Measurements from ENCODE around the gene FAM162A.
"Not testable (repeated sequence)": the region's sequence is repeated elsewhere in the genome, so short reads cannot be mapped to it uniquely, and the experiment has no call there.

The FAM162A gene, protein sequence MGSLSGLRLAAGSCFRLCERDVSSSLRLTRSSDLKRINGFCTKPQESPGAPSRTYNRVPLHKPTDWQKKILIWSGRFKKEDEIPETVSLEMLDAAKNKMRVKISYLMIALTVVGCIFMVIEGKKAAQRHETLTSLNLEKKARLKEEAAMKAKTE

DNA sequence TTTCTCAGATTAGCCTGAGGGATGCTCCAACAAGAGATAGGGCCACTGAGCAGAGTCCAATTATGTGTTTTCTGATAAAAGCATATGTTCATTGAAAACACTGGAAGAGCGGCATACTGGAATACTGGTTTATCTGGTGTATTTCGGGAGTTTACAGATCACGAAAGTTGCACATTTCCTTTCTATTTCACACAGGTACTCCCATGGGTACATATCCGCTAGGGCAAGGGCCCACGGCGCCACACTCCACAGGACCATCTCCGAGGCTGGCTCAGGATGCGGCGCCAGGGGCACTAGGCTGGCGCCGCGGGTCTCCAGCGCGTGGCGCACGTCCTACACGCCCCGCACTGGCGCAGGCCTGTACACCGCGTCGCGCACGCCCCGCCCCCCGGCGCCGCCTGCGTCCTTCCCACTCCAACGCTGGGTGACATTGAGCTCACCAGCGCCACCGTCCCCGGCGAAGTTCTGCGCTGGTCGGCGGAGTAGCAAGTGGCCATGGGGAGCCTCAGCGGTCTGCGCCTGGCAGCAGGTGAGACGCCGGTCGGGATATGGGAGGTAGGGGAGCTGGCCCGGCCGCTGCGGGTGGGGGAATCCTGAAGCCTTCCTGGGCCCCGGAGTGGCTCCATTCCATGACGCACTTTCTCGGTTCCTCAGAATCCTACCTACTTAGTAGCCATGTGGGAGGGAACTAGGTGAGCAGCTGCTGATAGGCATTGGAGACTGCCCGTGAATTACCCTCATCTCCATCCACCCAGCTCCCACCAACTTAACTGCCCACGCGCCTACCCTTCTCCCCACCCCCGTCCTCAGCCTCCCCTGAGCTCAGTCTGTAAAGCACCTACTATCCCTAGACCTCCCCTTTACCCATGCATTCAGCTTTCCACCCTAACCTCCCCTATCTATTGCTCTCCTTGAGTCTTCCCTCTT is at the start of gene FAM162A:
Gene FAM162A (plus strand): TSS at position 412 of the 927 bp plus-strand sequence. CDS start 84 bp downstream, at position 496.
- peak; percentile 96 for DNase-seq

DNA sequence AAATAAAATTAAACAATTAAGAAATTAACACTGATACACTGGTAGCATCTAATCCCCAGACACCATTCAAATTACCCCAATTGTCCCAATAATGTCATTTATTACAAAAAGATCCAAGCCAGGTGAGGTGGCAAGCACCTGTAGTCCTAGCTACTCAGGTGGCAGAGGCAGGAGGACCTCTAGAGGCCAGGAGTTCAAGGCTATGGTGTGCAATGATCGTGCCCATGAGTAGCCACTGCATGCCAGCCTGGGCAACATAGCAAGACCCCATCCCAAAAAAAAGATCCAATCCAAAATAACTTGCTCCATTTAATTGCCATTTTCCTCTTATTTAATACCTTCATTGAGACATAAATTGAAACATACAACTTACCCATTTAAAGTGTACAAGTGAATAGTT is 41.2 kb upstream of the FAM162A start:
- DNase-seq = no peak

DNA sequence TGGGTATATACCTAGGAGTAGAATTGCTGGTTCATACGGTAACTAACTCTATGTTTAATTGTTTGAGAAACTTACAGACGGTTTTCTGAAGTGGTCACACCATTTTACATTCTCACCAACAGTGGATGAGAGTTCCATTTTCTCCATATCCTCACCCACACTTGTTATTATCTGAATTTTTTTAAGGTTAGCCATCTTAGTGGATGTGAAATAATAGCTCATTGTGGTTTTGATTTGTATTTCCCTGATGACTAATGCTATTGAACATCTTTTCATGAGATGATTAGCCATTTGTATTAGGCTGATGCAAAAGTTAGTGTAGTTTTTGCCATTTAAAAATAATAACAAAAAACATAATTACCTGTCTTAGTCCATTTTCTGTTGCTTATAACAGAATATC is 40.3 kb upstream of the FAM162A start:
- no peak for DNase-seq

DNA sequence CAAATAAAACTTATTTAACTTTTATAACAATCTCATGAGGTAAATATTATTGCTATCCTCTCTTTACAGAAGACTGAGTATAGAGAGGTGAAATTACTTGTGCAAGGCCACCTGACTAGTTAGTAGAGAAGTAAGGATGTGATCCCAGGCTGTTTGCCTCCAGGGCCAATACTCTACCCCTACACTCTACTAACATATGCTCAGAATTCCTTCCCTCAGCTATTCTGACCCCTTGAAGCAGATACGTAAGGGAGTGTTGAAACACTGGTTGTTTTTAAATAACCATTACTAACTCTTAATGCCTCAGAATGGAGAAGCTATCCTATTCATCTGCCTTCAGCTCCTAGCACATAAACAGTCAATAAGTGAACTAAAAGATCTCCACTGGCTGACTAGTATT is 34.8 kb upstream of the FAM162A start:
- no peak for DNase-seq

DNA sequence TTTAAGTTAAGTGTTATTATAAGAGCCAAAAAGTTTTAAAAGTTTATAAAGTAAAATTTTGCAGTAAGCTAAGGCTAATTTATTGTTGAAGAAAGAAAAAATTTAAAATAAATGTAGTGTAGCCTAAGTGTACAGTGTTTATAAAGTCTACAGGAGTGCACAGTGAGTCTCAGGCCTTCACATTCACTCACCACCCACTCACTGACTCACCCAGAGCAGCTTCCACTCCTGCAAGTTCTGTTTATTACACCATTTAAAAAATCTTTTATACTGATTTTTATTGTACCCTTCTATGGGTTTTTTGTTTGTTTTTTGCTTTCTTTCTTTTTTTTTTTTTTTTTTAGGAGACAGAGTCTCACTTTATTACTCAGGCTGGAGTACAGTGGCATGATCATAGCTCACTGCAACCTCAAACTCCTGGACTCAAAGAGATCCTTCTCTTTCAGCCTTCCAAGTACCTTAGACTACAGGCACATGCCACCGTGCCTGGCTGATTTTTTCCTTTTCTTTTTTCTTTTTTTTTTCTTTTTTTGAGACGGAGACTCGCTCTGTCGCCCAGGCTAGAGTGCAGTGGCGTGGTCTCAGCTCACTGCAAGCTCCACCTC is 33.1 kb upstream of the FAM162A start:
- no peak for DNase-seq

DNA sequence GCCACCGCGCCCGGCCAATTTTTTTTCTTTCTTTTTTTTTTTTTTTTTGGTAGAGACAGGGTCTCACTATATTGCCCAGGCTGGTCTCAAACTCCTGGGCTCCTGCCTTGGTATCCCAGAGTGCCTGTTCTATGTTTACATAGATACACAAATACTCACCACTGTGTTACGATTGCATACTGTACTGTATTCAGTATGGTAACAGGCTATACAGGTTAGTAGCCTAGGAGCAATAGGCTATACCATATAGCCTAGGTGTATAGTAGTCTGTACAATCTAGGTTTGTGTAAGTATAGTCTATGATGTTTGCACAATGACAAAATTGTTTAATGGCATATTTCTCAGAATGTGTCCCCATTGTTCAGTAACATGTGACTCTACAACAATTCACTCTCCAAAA is 32.4 kb upstream of the FAM162A start:
- no peak for DNase-seq

DNA sequence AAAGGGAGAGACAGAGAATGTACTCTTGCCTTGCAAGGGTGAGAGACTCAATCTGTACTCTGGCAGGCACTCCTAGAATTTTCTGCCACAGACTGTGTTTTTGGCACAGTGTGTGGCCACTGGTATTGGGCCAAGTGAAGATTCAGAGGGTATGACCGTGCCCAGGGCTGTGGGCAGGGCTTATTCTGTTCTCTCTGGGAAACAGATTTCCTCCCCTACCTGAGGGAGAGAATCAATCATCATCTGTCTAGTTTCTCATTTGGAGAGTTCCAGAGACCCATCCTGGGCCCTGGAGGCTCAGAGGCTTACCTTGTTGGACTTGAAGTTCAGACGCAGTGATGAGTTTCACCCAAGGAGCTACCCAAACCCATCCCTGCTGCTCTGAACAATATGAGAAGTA is 30.8 kb upstream of the FAM162A start:
- DNase-seq = no peak

DNA sequence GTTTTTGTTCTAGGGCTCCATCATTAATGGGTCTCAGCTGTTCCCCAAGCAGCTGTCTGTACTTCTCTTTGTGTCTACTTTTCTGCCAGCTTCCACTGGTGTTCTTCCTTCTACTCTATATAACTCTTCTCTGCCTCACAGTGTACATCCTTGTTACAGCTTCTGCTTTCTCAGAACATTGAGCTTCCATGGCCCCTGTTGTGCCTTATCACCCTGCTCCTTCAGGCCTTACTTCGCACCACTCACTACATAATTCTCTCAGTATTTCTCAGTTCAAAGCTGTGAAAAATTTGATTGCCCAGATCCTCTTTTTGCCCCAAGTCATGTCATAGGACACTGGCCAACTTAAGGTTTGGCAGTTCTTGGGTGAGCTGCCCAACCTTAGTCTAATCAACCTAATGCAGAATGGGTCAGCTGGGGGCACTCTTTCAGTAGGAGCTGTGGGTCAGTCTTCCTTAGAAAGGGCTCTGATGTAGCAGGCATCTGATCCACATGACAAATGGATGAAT is 30.0 kb upstream of the FAM162A start:
- DNase-seq = no peak

DNA sequence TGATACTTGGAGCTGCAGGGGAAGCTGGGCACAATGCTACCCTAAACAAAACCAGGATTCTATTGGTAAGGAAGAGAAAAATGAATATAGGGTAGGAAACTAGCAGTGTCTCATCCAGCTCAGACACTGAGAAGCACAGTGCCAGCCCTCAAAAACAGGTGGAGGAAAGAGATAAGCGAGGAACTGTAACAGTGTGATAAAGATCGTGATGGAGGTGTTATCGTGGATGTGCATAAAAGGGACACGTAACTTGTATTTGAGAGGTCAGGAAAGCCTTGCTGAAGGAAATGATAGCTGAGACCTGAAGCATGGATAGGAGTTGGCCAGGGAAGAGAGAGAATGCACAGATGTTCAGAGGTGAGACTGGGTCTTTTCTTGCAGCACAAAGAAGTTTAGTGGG is 28.4 kb upstream of the FAM162A start:
- DNase-seq = no peak

DNA sequence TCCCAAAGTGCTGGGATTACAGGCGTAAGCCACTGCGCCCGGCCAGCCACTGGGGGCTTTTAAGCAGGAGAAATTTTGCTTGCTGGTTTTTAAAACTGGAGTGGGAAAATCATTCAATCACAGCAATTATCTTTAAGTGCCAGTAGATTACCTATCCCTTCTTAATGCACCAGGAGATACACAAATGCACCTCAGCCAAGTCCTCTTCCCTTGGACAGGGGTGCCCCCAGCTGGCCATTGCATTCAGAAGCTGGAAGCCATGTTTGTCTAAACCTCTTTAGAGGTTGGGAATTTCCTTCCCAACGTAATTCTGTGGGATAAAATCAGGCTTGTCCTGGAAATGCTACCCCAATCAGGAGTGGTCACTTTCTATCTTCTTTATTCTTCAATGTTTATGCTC is 27.6 kb upstream of the FAM162A start:
- DNase-seq = peak; percentile 17

DNA sequence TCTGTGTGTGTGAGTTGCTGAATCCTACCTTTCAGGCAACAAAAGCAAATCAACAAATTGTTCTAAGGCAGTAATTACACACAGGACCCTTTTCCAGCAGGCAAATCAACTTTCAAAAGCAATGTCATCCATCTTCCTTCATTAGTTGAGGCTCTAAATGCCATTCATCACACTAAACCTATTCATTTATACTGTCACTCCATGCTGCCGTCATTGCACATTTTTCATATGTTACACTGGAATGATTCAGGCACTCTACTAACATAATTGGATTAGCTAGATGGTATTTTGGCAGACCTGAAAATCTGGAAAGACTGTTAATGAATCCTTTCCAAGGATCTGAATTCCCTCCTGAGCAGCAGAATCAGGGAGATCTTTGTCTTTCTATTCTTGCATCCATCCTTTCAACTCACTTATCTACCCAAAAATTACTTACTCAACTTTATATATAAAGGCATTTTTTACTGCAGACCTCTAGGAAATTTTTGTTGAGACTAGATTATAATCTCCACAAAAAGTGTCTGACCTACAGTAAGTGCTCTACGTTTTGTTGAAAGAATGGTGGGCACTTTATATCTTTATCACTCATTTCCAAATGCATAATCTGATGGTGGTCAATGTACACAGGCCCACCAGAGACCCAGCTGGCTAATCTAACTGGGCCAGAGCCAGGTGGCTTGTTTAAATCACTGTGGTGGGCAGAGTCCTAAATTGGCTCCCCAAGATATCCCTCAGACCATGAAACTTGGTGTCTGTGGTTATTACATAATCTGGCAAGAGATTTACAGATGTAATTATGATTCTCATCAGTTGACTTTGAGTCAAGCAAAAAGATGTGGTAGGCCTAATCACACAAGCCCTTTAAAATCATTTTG is 25.9 kb upstream of the FAM162A start:
- DNase-seq = no peak

DNA sequence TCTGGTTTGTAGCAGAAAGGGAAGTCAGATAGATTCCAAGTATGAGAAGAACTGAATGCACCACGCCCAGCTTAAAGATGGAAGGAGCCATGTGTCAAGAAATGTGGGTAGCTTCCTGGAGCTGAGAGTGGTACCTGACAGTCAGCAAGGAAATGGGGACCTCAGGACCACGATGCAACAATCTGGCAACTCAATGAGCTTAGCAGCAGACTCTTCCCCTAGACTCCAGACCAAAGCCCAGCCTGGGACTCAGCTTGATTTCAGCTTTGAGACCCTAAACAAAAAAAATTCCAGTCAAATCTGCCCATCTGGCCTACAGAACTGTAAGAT is 25.3 kb upstream of the FAM162A start:
- no peak for DNase-seq

DNA sequence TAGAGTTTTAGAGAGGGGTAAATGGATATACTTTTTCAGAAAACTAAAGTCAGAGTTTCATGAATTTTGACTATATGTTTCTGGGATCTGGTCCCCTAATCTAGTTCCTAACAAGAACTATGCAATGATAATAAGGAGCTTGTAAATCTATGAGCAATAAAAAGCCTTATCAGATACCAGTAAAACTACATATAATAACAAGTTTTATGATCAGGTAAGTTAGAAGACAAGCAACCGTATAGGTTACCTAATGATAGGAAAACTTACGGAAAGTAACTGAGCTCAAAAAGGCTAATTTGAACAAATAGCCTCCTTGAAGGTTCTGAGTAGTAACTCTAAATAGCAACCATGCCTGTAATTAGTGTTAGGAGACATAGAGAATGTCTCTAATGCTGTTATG is 22.0 kb upstream of the FAM162A start:
- DNase-seq = no peak

DNA sequence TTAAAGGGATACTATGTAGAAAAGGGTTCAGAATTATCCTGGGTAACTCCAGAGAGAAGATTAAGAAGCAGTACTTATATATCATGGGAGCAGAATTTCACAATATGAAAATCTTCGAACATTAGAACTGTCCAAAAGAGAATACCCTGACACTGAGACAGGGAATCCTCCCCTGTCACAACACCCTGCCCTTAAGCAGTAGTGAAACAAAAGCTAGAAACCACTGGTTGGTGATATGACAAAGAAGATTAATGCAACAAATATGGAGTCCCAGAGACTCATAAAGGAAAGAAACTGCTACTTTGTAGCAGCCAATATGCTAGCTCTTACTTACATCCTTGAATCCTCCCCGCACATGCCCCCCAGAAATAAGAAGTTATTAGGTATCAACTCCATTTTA is 19.5 kb upstream of the FAM162A start:
- DNase-seq = no peak

DNA sequence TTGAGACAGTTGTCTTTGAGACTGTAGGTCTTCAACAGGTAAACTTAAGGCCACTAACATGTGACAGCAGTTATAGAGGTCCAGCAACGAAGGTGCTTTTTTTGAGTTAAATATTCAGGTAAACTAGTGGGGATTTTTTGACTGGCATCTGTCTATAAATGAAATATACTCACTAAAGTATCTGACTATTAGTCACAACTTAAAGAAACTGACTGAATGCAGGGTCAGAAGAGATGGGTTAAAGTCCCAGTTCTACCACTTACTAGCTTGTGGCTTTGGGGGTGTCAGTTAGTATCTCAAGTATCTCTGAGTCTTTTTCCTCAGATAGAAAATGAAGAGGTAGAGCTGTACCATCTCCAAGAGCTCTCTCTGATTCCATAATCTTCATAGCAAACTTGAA is 18.9 kb upstream of the FAM162A start:
- DNase-seq = no peak

DNA sequence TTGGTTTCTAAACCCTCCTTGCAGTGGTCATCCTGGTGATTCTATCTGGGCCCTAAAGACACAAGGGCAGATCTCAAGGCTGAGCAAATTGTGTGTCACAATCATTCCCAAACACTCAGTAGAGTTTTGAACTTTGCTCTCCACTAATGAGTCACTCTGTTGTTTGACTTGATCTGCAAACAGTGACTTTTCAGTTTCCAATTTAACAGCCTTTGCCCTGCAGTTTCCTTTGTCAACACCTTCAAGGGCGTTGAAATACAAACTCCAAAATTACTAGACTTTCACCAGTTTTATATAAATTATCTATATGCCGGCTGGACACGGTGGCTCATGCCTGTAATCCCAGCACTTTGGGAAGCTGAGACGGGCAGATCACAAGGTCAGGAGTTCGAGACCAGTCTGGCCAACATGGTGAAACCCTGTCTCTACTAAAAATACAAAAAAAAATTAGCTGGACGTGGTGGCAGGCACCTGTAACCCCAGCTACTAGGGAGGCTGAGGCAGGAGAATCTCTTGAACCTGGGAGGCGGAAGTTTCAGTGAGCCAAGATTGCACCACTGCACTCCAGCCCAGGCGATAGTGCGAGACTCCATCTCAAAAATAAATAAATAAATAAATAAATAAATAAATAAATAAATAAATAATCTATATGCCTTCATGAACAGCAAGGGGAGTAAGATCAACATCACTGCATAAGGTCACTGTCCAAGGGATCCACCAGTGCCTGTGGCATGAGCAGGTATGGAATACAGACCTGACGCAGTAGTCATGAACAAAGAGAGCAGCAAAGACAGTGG is 18.2 kb upstream of the FAM162A start:
- not testable (repeated sequence) for DNase-seq

DNA sequence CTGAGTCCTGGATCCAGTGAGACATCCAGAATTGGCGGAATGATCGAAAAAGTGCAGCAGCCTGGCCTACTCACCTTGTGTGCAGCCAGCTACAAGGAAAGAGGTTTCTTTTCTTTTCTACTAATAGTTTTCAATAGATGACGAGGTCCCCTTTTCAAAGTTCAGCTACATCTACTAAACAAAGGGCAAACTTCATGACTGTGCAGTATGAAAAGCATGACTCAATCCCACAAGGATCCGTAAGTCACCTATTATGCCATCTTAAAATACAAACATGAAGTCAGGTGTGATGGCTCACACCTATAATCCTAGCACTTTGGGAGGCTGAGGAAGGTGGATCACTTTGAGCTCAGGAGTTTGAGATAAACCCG is 17.6 kb upstream of the FAM162A start:
- DNase-seq = no peak

DNA sequence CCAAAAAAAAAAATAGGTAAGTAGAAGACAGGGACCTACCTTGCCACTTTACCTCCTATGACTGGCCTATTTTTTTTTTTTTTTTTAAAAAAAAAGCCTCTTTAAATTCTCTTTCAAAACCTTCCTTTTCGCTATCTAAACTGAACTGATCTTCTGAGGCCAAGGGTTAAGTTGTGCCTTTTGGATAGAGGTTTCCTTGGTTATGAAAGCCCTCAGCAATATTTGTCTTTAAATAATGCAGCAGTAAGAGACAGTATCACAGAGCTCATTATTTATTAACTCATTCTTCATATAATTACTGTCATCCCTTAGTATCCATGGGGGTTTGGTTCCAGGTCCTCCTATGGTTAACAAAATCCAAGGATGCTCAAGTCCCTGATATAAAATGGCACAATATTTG is 9.9 kb upstream of the FAM162A start:
- no peak for DNase-seq

DNA sequence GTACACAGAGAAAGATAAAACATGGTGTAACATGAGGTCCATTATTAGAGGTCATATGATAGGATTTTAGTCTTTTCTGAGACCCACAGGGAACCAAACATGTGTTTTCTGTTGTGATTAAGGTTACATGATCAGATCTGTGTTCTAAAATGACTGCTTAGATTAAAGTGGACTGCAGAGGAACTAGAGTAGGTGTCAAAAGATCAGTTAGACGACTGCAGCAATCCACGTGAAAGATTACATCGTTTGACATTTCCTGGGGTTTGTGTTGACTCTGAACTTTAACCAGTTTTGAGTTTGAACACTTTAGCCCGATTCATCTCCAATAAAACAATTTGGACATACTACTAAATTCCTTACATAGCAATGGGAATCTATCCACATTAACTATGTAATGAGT is 6.0 kb upstream of the FAM162A start:
- no peak for DNase-seq

DNA sequence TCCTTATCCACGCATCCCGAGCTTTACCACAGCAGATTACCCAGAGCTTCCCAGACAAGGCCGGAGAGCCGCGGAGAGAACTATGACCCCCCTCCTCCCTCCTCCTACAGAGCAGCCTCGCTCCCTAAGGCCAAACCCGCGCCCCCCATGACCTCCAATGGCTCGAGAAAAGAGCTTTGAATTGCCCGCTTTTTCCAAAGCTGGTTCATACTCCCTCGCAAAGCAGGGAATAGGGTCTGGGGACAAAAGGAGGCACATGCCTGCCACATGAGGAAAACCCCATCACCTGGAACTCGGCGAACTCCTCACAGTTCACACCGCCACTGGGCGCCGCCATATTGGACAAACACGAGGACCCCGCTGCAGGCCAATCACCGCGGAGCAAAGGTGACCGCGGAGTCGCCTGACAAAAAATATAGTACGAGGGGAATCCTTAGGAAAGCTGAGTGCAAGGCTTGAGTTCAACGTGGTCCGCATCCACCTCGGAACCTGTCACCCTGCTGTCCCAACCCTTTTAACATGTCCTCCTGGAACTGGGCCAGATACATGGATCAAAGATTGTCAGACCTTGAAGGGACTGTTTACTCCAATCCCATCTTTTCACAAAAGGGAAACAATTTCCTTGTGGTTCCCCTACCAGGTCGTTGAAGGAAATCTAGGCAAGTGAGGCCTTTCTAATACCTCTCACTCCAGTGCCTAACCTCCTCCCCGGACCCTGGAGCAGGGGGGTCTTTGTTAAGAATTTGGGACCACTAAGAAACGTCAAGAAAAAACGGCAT is 905 bp upstream of the FAM162A start, which contains the start of gene MIX23:
Gene MIX23 (minus strand): TSS at position 344 of the 779 bp plus-strand sequence. CDS start 7 bp downstream, at position 337.
- DNase-seq = peak; percentile 93

DNA sequence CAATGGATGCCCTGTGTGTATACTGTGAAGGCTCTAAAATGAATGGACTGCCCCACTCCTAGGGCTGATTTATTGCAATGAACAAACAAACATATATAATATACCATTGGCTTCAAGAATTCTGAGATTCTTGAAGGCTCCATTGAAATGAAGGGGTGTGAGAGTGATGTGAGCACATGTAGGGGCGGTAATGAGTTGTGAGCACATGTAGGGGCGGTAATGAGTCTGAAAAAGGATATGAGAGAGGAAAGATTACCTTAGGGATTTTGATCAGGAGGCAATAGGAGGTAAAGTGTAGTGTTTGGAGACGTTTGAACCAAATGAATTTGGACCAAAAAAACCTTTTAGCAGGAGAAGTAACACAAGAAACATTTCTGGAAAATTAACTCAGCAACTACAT is 3.7 kb downstream of the FAM162A start:
- no peak for DNase-seq
